Measurements from ENCODE around the gene LHFPL3. TPM values are rescaled to one million over a fixed set of nuclear protein-coding genes. Genes with fewer than 3 reads are reported as not detected.
A peak's percentile ranks its signal among the peaks of the same experiment; 100 is the strongest.

Gene LHFPL3
- total and polyA plus RNA-seq, 9 of the 15 experiments (the other 6 are each of a cell fraction or from before 2014, with no cell fraction given), result 0.21 to 0.52 TPM; not detected in 7

GRCh38 chr7:104848138-104848990 lies 520.0 kb downstream of the LHFPL3 start (continued):
- TF ChIP-seq BCLAF1 (IDR thresholded peaks at IDR 0.05; ENCODE audit: borderline replicate concordance in 1 of 2, control insufficient read depth in 1 of 2, low read depth in 2 of 2, low read length in 1 of 2) (no peak), CC2D1A (IDR thresholded peaks at IDR 0.05) (peak; percentile 49; the same call in 1 of the 2 replicates), ETV6 (IDR thresholded peaks at IDR 0.05; ENCODE audit: borderline replicate concordance in 1 of 2, low read depth in 2 of 2, low read length in 1 of 2) (no peak), ETV6 (CRISPR knock-in tag; IDR thresholded peaks at IDR 0.05; ENCODE audit: borderline replicate concordance) (no peak), TSHZ1 (CRISPR knock-in tag; IDR thresholded peaks at IDR 0.05) (no peak), TAF9B (IDR thresholded peaks at IDR 0.05; ENCODE audit: partially characterized antibody) (no peak), ZC3H11A (IDR thresholded peaks at IDR 0.05; ENCODE audit: low read depth, low read length) (no peak), PRPF4 (IDR thresholded peaks at IDR 0.05; ENCODE audit: insufficient read depth, low read depth, low read length, poor library complexity, severe bottlenecking) (no peak), ELF4 (CRISPR knock-in tag; IDR thresholded peaks at IDR 0.05) (no peak), SLC30A9 (CRISPR knock-in tag; IDR thresholded peaks at IDR 0.05) (no peak), TEAD2 (tag; IDR thresholded peaks at IDR 0.05) (no peak), NFE2 (IDR thresholded peaks at IDR 0.05; ENCODE audit: low read depth) (no peak), ZNF830 (CRISPR knock-in tag; IDR thresholded peaks at IDR 0.05) (no peak), ZEB2 (IDR thresholded peaks at IDR 0.05) (no peak), VEZF1 (CRISPR knock-in tag; IDR thresholded peaks at IDR 0.05) (no peak), FOXM1 (IDR thresholded peaks at IDR 0.05; ENCODE audit: low read depth) (no peak), FOXM1 (CRISPR knock-in tag; IDR thresholded peaks at IDR 0.05; ENCODE audit: low read depth) (no peak), ZNF589 (CRISPR knock-in tag; IDR thresholded peaks at IDR 0.05; ENCODE audit: low read depth) (no peak), KDM2B (CRISPR knock-in tag; IDR thresholded peaks at IDR 0.05) (no peak), ZNF232 (CRISPR knock-in tag; IDR thresholded peaks at IDR 0.05) (no peak), ZNF239 (CRISPR knock-in tag; IDR thresholded peaks at IDR 0.05) (no peak)

Measured in K562 (cell line).